Measurements from ENCODE around the gene RHBDF2. TPM values are rescaled to one million over a fixed set of nuclear protein-coding genes. Genes with fewer than 3 reads are reported as not detected.
"Not testable (repeated sequence)": the region's sequence is repeated elsewhere in the genome, so short reads cannot be mapped to it uniquely, and the experiment has no call there.

The RHBDF2 gene
- total RNA-seq, 4 donors from 2014 or later: 33.1 to 99.0 (median 73.5) TPM

GRCh38 chr17:76528528-76529223 lies 27.5 kb upstream of the RHBDF2 start:
- no peak for TF ChIP-seq EP300 (IDR thresholded peaks at IDR 0.05)
- TF ChIP-seq POLR2A (IDR thresholded peaks at IDR 0.05): no peak
- peak in 1 of 5 experiments; percentile 27 for TF ChIP-seq CTCF (IDR thresholded peaks at IDR 0.05)
- H3K27me3 ChIP-seq: no peaks in the 10 kb centered on the region
- 43 to 56% methylated on average over 27 to 31 of the region's 31 CpGs for WGBS, 2 donors
- no peak for DNase-seq (ENCODE audit: low spot score in 2 of 2)
- H3K4me3 ChIP-seq: peak overlapping the region in 2 of 4 donors; percentile 19 to 30
- H3K36me3 ChIP-seq: no peaks in the 10 kb centered on the region
- no peaks in the 10 kb centered on the region for H3K9me3 ChIP-seq
- peak overlapping the region; percentile 81 to 99 (median 92) for H3K27ac ChIP-seq
- peaks cover 0 to 76% (median 61%) of the 10 kb centered on the region in 4 donors for H3K4me1 ChIP-seq

- Histone ChIP-seq H3K4me1 (peaks cover 0 to 81% (median 62%) of the 10 kb centered on the region in 4 donors), H3K27me3 (no peaks in the 10 kb centered on the region), H3K9me3 (no peaks in the 10 kb centered on the region), H3K4me3 (peak overlapping the region in 1 of 4 donors; percentile 30), H3K27ac (peak overlapping the region; percentile 81 to 99 (median 92)), H3K36me3 (no peaks in the 10 kb centered on the region)
- no peak for DNase-seq (ENCODE audit: low spot score in 2 of 2)
- 71 to 73% methylated on average over 15 of the region's 15 CpGs for WGBS, 2 donors
- TF ChIP-seq EP300 (IDR thresholded peaks at IDR 0.05) (no peak), POLR2A (IDR thresholded peaks at IDR 0.05) (no peak), CTCF (IDR thresholded peaks at IDR 0.05) (no peak)
Measured at GRCh38 chr17:76528156-76528527, 26.9 kb upstream of the RHBDF2 start.

GRCh38 chr17:76527430-76528111 lies 26.3 kb upstream of the RHBDF2 start:
- peak overlapping the region in 1 of 4 donors; percentile 30 for H3K4me3 ChIP-seq
- peak; percentile 67 to 73 for DNase-seq (ENCODE audit: low spot score in 2 of 2)
- H3K27me3 ChIP-seq: no peaks in the 10 kb centered on the region
- no peaks in the 10 kb centered on the region for H3K36me3 ChIP-seq
- peaks cover 0 to 81% (median 62%) of the 10 kb centered on the region in 4 donors for H3K4me1 ChIP-seq
- TF ChIP-seq CTCF (IDR thresholded peaks at IDR 0.05): peak in 2 of 5 experiments; percentile 72 to 77
- TF ChIP-seq POLR2A (IDR thresholded peaks at IDR 0.05): peak in 1 of 2 donors; percentile 31
- peak; percentile 82 to 87 for TF ChIP-seq EP300 (IDR thresholded peaks at IDR 0.05)
- WGBS, 2 donors: 26 to 41% methylated on average over 23 to 24 of the region's 26 CpGs
- peak overlapping the region; percentile 81 to 99 (median 92) for H3K27ac ChIP-seq
- no peaks in the 10 kb centered on the region for H3K9me3 ChIP-seq

- Histone ChIP-seq H3K27ac (peak overlapping the region; percentile 72 to 99 (median 92)), H3K4me1 (peaks cover 0 to 75% (median 62%) of the 10 kb centered on the region in 4 donors)
- WGBS, 2 donors: 73 to 80% methylated on average over 9 of the region's 9 CpGs
- not testable (repeated sequence) for DNase-seq (ENCODE audit: low spot score in 2 of 2); H3K9me3 ChIP-seq; H3K36me3 ChIP-seq; H3K4me3 ChIP-seq; H3K27me3 ChIP-seq
Measured at GRCh38 chr17:76527016-76527415, 25.8 kb upstream of the RHBDF2 start.

GRCh38 chr17:76525513-76525833 lies 24.2 kb upstream of the RHBDF2 start:
- not testable (repeated sequence) for H3K4me3 ChIP-seq; H3K9me3 ChIP-seq; DNase-seq (ENCODE audit: low spot score in 2 of 2); H3K36me3 ChIP-seq; H3K27me3 ChIP-seq
- Histone ChIP-seq H3K27ac (peak overlapping the region in 2 of 4 donors; percentile 48 to 62), H3K4me1 (peaks cover 0 to 60% (median 47%) of the 10 kb centered on the region in 4 donors)
- WGBS, 2 donors: 83 to 89% methylated on average over 8 of the region's 8 CpGs
